HUES64 (cell line): ENCODE measurements around the gene INO80B.
"Not testable (repeated sequence)": the region's sequence is repeated elsewhere in the genome, so short reads cannot be mapped to it uniquely, and the experiment has no call there.

Source experiments
- H3K27ac ChIP-seq: 2 replicates; pipeline ENCODE4 v1.7.0; 2013; ENCODE audit warnings: low read depth, low read length, inconsistent platforms
- H3K27me3 ChIP-seq: 2 replicates; pipeline ENCODE4 v1.6.1; 2013; ENCODE audit warnings: mild to moderate bottlenecking, low read length; ENCODE audit not compliant: insufficient read depth
- H3K36me3 ChIP-seq: 2 replicates; pipeline ENCODE4 v1.6.1; 2013; ENCODE audit warnings: mild to moderate bottlenecking, low read length; ENCODE audit not compliant: insufficient read depth
- H3K4me1 ChIP-seq: 2 replicates; pipeline ENCODE4 v1.6.1; 2013; ENCODE audit warnings: mild to moderate bottlenecking, low read length, moderate library complexity; ENCODE audit not compliant: insufficient read depth
- H3K4me3 ChIP-seq: 2 replicates; pipeline ENCODE4 v1.5.1; 2013; ENCODE audit warnings: mild to moderate bottlenecking, low read length, moderate library complexity
- H3K9ac ChIP-seq: 2 replicates; pipeline ENCODE4 v1.6.1; 2013; ENCODE audit warnings: mild to moderate bottlenecking, low read depth, low read length
- H3K9me3 ChIP-seq: 2 replicates; pipeline ENCODE4 v1.6.1; 2013; ENCODE audit warnings: low read depth, low read length; ENCODE audit not compliant: insufficient read depth
- WGBS: fragments of 150-250, 120-280 bp; methylation state at CpG from one replicate; pipeline ENCODE4 v1.1.7; 2013; ENCODE audit warnings: missing lambda C conversion rate; 5-methylcytosine and 5-hydroxymethylcytosine counted together

Gene INO80B

GRCh38 chr2:74418312-74418711 is 36.6 kb upstream of the INO80B start:
- Histone ChIP-seq H3K27me3 (peaks cover 11% of the 10 kb centered on the region), H3K4me3 (no peak overlapping the region), H3K36me3 (no peaks in the 10 kb centered on the region), H3K9me3 (no peaks in the 10 kb centered on the region), H3K27ac (no peak overlapping the region), H3K4me1 (no peaks in the 10 kb centered on the region), H3K9ac (no peak overlapping the region)
- WGBS: 94% methylated on average over 27 of the region's 27 CpGs

DNA sequence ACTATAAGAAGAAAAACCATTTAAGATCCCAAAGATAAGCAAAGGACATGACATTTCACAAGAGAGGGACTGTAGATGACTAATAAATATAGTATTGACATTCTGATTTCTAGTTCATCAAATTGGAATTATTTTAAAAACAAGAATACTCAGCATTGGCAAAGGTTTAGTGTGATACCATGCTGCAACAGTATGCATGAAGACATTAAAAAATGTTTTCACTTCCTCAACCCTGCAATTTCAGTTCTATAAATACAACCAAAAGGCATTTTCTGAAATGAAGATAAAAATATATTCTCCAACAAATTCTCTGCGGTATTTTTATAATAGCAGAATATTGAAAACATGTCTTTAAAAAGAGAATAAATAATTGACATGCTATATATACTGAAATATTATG is 35.5 kb upstream of the INO80B start:
- peaks cover 5% of the 10 kb centered on the region for H3K27me3 ChIP-seq
- H3K9me3 ChIP-seq: no peaks in the 10 kb centered on the region
- H3K36me3 ChIP-seq: no peaks in the 10 kb centered on the region
- H3K27ac ChIP-seq: no peak overlapping the region
- H3K4me1 ChIP-seq: no peaks in the 10 kb centered on the region
- no CpG with 5 or more reads among the region's 1 CpG for WGBS
- H3K4me3 ChIP-seq: no peak overlapping the region
- no peak overlapping the region for H3K9ac ChIP-seq

GRCh38 chr2:74420006-74420405 is 34.9 kb upstream of the INO80B start:
- H3K9ac ChIP-seq: no peak overlapping the region
- H3K27ac ChIP-seq: no peak overlapping the region
- H3K9me3 ChIP-seq: no peaks in the 10 kb centered on the region
- 100% methylated on average over 1 of the region's 2 CpGs for WGBS
- H3K4me1 ChIP-seq: no peaks in the 10 kb centered on the region
- no peak overlapping the region for H3K4me3 ChIP-seq
- H3K36me3 ChIP-seq: peaks cover 6% of the 10 kb centered on the region
- H3K27me3 ChIP-seq: peaks cover 5% of the 10 kb centered on the region

DNA sequence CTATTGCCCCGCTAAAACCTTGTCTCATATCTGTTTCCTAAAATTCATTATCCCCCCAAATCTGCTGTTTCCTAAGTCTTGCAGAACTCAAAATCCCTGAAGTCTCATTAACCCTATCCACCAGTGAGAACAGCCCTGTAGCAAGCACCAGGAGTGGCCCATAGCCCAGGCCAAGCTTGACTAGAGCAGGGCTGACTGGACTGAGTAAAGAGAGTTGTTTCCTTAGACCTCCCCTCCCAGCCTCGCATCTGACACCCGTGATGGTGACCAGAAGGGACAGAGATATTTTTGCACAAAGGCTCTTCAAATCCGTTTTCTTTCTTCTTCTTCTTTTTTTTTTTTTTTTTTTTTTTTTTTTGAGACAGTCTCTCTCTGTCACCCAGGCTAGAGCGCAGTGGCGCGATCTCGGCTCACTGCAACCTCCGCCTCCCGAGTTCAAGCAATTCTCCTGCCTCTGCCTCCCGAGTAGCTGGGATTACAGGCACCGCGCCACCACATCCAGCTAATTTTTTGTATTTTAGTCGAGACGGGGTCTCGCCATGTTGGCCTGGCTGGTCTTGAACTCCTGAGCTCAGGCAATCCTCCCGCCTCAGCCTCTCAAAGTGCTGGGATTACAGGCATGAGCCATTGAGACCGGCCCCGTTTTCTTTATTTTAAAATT is 34.3 kb upstream of the INO80B start:
- Histone ChIP-seq H3K9ac (0 out of 2 replicates have a peak overlapping the region, but pooled peaks have one; percentile 63), H3K4me3 (peak overlapping the region; percentile 86), H3K36me3 (peaks cover 12% of the 10 kb centered on the region)
- H3K27ac ChIP-seq, H3K4me1 ChIP-seq, H3K9me3 ChIP-seq, H3K27me3 ChIP-seq: not testable (repeated sequence)
- WGBS: 86% methylated on average over 19 of the region's 19 CpGs

- Histone ChIP-seq H3K27me3 (peaks cover 5% of the 10 kb centered on the region; the same call in 1 of the 2 replicates), H3K9ac (peak within 1 kb of the TSS; percentile 75), H3K4me1 (no peaks in the 10 kb centered on the region), H3K27ac (peak within 1 kb of the TSS; percentile 58), H3K36me3 (peaks cover 19% of the 10 kb centered on the region), H3K4me3 (peak within 1 kb of the TSS; percentile 86), H3K9me3 (no peaks in the 10 kb centered on the region)
- 2% methylated on average over 57 of the region's 57 CpGs for WGBS
Measured at GRCh38 chr2:74421221-74421870, 33.5 kb upstream of the INO80B start, which contains the start of the genes C2orf81 and WDR54. C2orf81 (minus strand) TSS chr2:74421619; CDS start chr2:74421560, 59 bp downstream. WDR54 (plus strand) TSS chr2:74421730; CDS start chr2:74422154, 424 bp downstream.

- H3K27me3 ChIP-seq: peaks cover 5% of the 10 kb centered on the region; the same call in 1 of the 2 replicates
- H3K9me3 ChIP-seq: no peaks in the 10 kb centered on the region
- no peaks in the 10 kb centered on the region for H3K4me1 ChIP-seq
- H3K9ac ChIP-seq: no peak overlapping the region
- no peak overlapping the region for H3K27ac ChIP-seq
- 83% methylated on average over 9 of the region's 9 CpGs for WGBS
- no peak overlapping the region for H3K4me3 ChIP-seq
- peaks cover 40% of the 10 kb centered on the region for H3K36me3 ChIP-seq
Measured at GRCh38 chr2:74423231-74424095, 31.4 kb upstream of the INO80B start.

GRCh38 chr2:74424139-74424992 is 30.5 kb upstream of the INO80B start:
- Histone ChIP-seq H3K4me1 (no peaks in the 10 kb centered on the region), H3K9me3 (no peaks in the 10 kb centered on the region), H3K27me3 (peaks cover 5% of the 10 kb centered on the region; the same call in 1 of the 2 replicates), H3K9ac (no peak overlapping the region), H3K27ac (no peak overlapping the region), H3K36me3 (peaks cover 49% of the 10 kb centered on the region), H3K4me3 (no peak overlapping the region)
- WGBS: 88% methylated on average over 5 of the region's 5 CpGs

GRCh38 chr2:74424995-74425406 is 29.9 kb upstream of the INO80B start:
- Histone ChIP-seq H3K4me3 (no peak overlapping the region), H3K9me3 (no peaks in the 10 kb centered on the region), H3K4me1 (no peaks in the 10 kb centered on the region), H3K36me3 (peaks cover 56% of the 10 kb centered on the region), H3K27me3 (peaks cover 5% of the 10 kb centered on the region; the same call in 1 of the 2 replicates), H3K27ac (no peak overlapping the region), H3K9ac (no peak overlapping the region)
- 90% methylated on average over 5 of the region's 5 CpGs for whole genome bisulfite sequencing

GRCh38 chr2:74425523-74425922 is 29.4 kb upstream of the INO80B start:
- peaks cover 61% of the 10 kb centered on the region for H3K36me3 ChIP-seq
- no peak overlapping the region for H3K27ac ChIP-seq
- WGBS: 89% methylated on average over 7 of the region's 7 CpGs

GRCh38 chr2:74426181-74426758 is 28.6 kb upstream of the INO80B start:
- no peak overlapping the region for H3K4me3 ChIP-seq
- no peaks in the 10 kb centered on the region for H3K9me3 ChIP-seq
- H3K27me3 ChIP-seq: no peaks in the 10 kb centered on the region
- H3K9ac ChIP-seq: no peak overlapping the region
- peaks cover 69% of the 10 kb centered on the region for H3K36me3 ChIP-seq
- H3K4me1 ChIP-seq: no peaks in the 10 kb centered on the region
- H3K27ac ChIP-seq: no peak overlapping the region
- WGBS: 84% methylated on average over 14 of the region's 14 CpGs

More at GRCh38 chr2:74425523-74425922, 29.4 kb upstream of the INO80B start:
- H3K9ac ChIP-seq: no peak overlapping the region
- no peak overlapping the region for H3K4me3 ChIP-seq
- peaks cover 1% of the 10 kb centered on the region; the same call in 1 of the 2 replicates for H3K27me3 ChIP-seq
- H3K4me1 ChIP-seq: no peaks in the 10 kb centered on the region
- H3K9me3 ChIP-seq: no peaks in the 10 kb centered on the region
